ENCODE measurements around the gene BORCS5. TPM values are rescaled to one million over a fixed set of nuclear protein-coding genes. Genes with fewer than 3 reads are reported as not detected.

The BORCS5 gene
- total RNA-seq, 1 experiment from 2014 or later, result 13.9 TPM

GRCh38 chr12:12400793-12401192, 43.9 kb downstream of the BORCS5 start:
- H3K14ac ChIP-seq (ENCODE audit: insufficient read depth, low read length), result no peak overlapping the region

More at GRCh38 chr12:12400793-12401192, 43.9 kb downstream of the BORCS5 start:
- no peak for TF ChIP-seq CTCF (conservative IDR thresholded peaks at IDR 0.05)
- H3K4ac ChIP-seq (ENCODE audit: low read depth, low read length), result no peak overlapping the region
- no peak overlapping the region for H4K91ac ChIP-seq (ENCODE audit: insufficient read length, low read depth, low read length)
- no peak overlapping the region for H3K23ac ChIP-seq (ENCODE audit: insufficient read length, low read depth, low read length)
- H3K9ac ChIP-seq (ENCODE audit: extremely low read depth, insufficient read length, low read length), result no peak overlapping the region
- no peak overlapping the region for H2BK12ac ChIP-seq (ENCODE audit: insufficient read length, low read depth, low read length)
- H3T11ph ChIP-seq (ENCODE audit: low read length), result no peak overlapping the region
- Mint-ChIP-seq H3K9me3 (peaks cover 2 to 3% of the 10 kb centered on the region in 2 experiments; a peak in 1 of 5 replicates), H3K27me3 (ENCODE audit: low read depth) (no peaks in the 10 kb centered on the region), H3K4me3 (no peak overlapping the region), H3K27ac (no peak overlapping the region), H3K36me3 (ENCODE audit: insufficient read depth in 1 of 3, low read depth in 3 of 3) (peaks cover 2 to 9% (median 4%) of the 10 kb centered on the region in 3 experiments; a peak in 6 of 7 replicates), H3K4me1 (peaks cover 48 to 52% of the 10 kb centered on the region in 2 experiments)
- H4K20me1 ChIP-seq (ENCODE audit: control insufficient read depth, insufficient read depth, insufficient read length), result no peaks in the 10 kb centered on the region
- peaks cover 8% of the 10 kb centered on the region; the same call in 1 of the 2 replicates for H3K4me1 ChIP-seq (ENCODE audit: insufficient read depth, low read length)
- WGBS (ENCODE audit: extremely low coverage, insufficient read length, low lambda C conversion rate), result no CpG with 5 or more reads among the region's 3 CpGs
- no peak overlapping the region for H2BK5ac ChIP-seq (ENCODE audit: insufficient read length, low read length)
- H3K27me3 ChIP-seq (ENCODE audit: insufficient read depth, low read length), result no peaks in the 10 kb centered on the region
- H3K23me2 ChIP-seq (ENCODE audit: insufficient read length, low read depth, low read length, poor library complexity, severe bottlenecking), result no peaks in the 10 kb centered on the region
- H2BK15ac ChIP-seq (ENCODE audit: low read depth, low read length), result no peak overlapping the region
- no peak overlapping the region for H4K8ac ChIP-seq (replicated peaks; ENCODE audit: insufficient read length, low read depth, low read length)
- H3K4me2 ChIP-seq (ENCODE audit: insufficient read depth, insufficient read length, low read length), result no peak overlapping the region
- no peak overlapping the region for H3K27ac ChIP-seq (ENCODE audit: insufficient read length, low read depth, low read length)
- no peak overlapping the region for H2AFZ ChIP-seq (ENCODE audit: low read length)
- H2AK5ac ChIP-seq (ENCODE audit: insufficient read length, low read length), result no peak overlapping the region
- H4K5ac ChIP-seq (ENCODE audit: insufficient read length, low read depth, low read length), result no peak overlapping the region
- DNase-seq, result no peak
- H2BK120ac ChIP-seq (ENCODE audit: low read depth, low read length, poor library complexity, severe bottlenecking), result no peak overlapping the region
- H3K18ac ChIP-seq (ENCODE audit: insufficient read length, low read depth, low read length), result no peak overlapping the region
- no peaks in the 10 kb centered on the region for H3K9me3 ChIP-seq (ENCODE audit: control insufficient read depth, low read depth, low read length)
- no peak overlapping the region for H2BK20ac ChIP-seq (ENCODE audit: low read depth, low read length, poor library complexity, severe bottlenecking)
- H3K56ac ChIP-seq (ENCODE audit: insufficient read length, low read depth, low read length), result no peak overlapping the region
- H3K79me2 ChIP-seq (ENCODE audit: insufficient read depth, low read length), result no peaks in the 10 kb centered on the region
- no peaks in the 10 kb centered on the region for H3K79me1 ChIP-seq (ENCODE audit: insufficient read depth, low read depth, low read length, poor library complexity, severe bottlenecking)

Data from H9 (cell line).